NCI-H1694 treated with DMSO at 0.1 percent for 48 hours (cell line): Measurements from ENCODE around the gene STAB2.
A peak's percentile ranks its signal among the peaks of the same experiment; 100 is the strongest.

Experiments used
- DNase-seq: peaks from one replicate; lab custom pipeline; 2025; lab: John Stamatoyannopoulos, UW

STAB2 gene

GRCh38 chr12:103690426-103690825, 103.4 kb downstream of the STAB2 start:
- DNase-seq, result no peak

GRCh38 chr12:103691063-103691462, 104.0 kb downstream of the STAB2 start:
- no peak for DNase-seq

- DNase-seq, result no peak
Observed at GRCh38 chr12:103696101-103696500, 109.0 kb downstream of the STAB2 start.

- no peak for DNase-seq
Observed at GRCh38 chr12:103697971-103698751, 111.1 kb downstream of the STAB2 start.

GRCh38 chr12:103698752-103699560, 111.9 kb downstream of the STAB2 start:
- no peak for DNase-seq

GRCh38 chr12:103705098-103705497, 118.0 kb downstream of the STAB2 start:
- DNase-seq, result no peak

GRCh38 chr12:103705927-103706326, 118.9 kb downstream of the STAB2 start:
- DNase-seq, result no peak

- no peak for DNase-seq
Observed at GRCh38 chr12:103707446-103707845, 120.4 kb downstream of the STAB2 start.

- no peak for DNase-seq
Observed at GRCh38 chr12:103710544-103710943, 123.5 kb downstream of the STAB2 start.

- no peak for DNase-seq
Observed at GRCh38 chr12:103712216-103712615, 125.1 kb downstream of the STAB2 start.

GRCh38 chr12:103715494-103715893, 128.4 kb downstream of the STAB2 start:
- DNase-seq, result no peak

GRCh38 chr12:103716517-103717196, 129.6 kb downstream of the STAB2 start:
- no peak for DNase-seq

GRCh38 chr12:103725398-103725797, 138.3 kb downstream of the STAB2 start:
- DNase-seq, result no peak

GRCh38 chr12:103727638-103728037, 140.6 kb downstream of the STAB2 start:
- DNase-seq, result no peak

- DNase-seq, result no peak
Observed at GRCh38 chr12:103728323-103728722, 141.2 kb downstream of the STAB2 start.

- DNase-seq, result no peak
Observed at GRCh38 chr12:103729499-103729898, 142.4 kb downstream of the STAB2 start.

GRCh38 chr12:103731539-103731938, 144.5 kb downstream of the STAB2 start:
- no peak for DNase-seq

- no peak for DNase-seq
Observed at GRCh38 chr12:103734863-103735262, 147.8 kb downstream of the STAB2 start.

- DNase-seq, result no peak
Observed at GRCh38 chr12:103735291-103735690, 148.2 kb downstream of the STAB2 start.

- no peak for DNase-seq
Observed at GRCh38 chr12:103736572-103736971, 149.5 kb downstream of the STAB2 start.

GRCh38 chr12:103737881-103738280, 150.8 kb downstream of the STAB2 start:
- DNase-seq, result no peak

- peak; percentile 95 for DNase-seq
Observed at GRCh38 chr12:103742349-103742932, 155.4 kb downstream of the STAB2 start.
